Stimulated activated CD4-positive, alpha-beta T cell treated with anti-CD3 and anti-CD28 coated beads, Interleukin-15, amount 100 ng/mL, for 48 hours (primary cell): ENCODE data around the gene PCDHB10.

Source experiments
- DNase-seq, 2 donors: peaks; one replicate each; pipeline ENCODE4 v3.0.0-alpha.2; 2020; ENCODE audit warnings: low read depth in 2 of 2

PCDHB10 gene

DNA sequence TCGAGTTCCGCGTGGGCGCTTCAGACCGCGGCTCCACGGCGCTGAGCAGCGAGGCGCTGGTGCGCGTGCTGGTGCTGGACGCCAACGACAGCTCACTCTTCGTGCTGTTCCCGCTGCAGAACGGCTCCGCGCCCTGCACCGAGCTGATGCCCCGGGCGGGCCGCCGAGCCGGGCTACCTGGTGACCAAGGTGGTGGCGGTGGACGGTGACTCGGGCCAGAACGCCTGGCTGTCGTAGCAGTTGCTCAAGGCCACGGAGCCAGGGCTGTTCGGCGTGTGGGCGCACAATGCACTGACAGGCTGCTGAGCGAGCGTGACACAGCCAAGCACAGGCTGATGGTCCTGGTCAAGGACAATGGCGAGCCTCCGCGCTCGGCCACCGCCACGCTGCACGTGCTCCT lies 49.3 kb downstream of the PCDHB10 start:
- DNase-seq, result no peak
